ENCODE results near the gene ERCC4.
A peak's percentile ranks its signal among the peaks of the same experiment; 100 is the strongest.
"Not testable (repeated sequence)": the region's sequence is repeated elsewhere in the genome, so short reads cannot be mapped to it uniquely, and the experiment has no call there.

The ERCC4 gene

GRCh38 chr16:13885700-13886099 lies 34.3 kb upstream of the ERCC4 start:
- no peak for DNase-seq
- H3K36me3 ChIP-seq, result no peaks in the 10 kb centered on the region
- peaks cover 13% of the 10 kb centered on the region for H3K9me3 ChIP-seq (ENCODE audit: severe bottlenecking)
- no peak overlapping the region for H3K27ac ChIP-seq
- H3K27me3 ChIP-seq (ENCODE audit: insufficient read depth, low read depth, severe bottlenecking), result peaks cover 14% of the 10 kb centered on the region
- H3K4me3 ChIP-seq (ENCODE audit: low read depth, low read length), result no peak overlapping the region
- TF ChIP-seq, protein P1, sequence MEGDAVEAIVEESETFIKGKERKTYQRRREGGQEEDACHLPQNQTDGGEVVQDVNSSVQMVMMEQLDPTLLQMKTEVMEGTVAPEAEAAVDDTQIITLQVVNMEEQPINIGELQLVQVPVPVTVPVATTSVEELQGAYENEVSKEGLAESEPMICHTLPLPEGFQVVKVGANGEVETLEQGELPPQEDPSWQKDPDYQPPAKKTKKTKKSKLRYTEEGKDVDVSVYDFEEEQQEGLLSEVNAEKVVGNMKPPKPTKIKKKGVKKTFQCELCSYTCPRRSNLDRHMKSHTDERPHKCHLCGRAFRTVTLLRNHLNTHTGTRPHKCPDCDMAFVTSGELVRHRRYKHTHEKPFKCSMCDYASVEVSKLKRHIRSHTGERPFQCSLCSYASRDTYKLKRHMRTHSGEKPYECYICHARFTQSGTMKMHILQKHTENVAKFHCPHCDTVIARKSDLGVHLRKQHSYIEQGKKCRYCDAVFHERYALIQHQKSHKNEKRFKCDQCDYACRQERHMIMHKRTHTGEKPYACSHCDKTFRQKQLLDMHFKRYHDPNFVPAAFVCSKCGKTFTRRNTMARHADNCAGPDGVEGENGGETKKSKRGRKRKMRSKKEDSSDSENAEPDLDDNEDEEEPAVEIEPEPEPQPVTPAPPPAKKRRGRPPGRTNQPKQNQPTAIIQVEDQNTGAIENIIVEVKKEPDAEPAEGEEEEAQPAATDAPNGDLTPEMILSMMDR (IDR thresholded peaks at IDR 0.05; ENCODE audit: low read depth, low read length), result no peak

- Histone ChIP-seq H3K27ac (no peak overlapping the region), H3K9me3 (ENCODE audit: severe bottlenecking) (peaks cover 13% of the 10 kb centered on the region), H3K36me3 (no peaks in the 10 kb centered on the region), H3K4me3 (ENCODE audit: low read depth, low read length) (no peak overlapping the region), H3K27me3 (ENCODE audit: insufficient read depth, low read depth, severe bottlenecking) (peaks cover 9% of the 10 kb centered on the region)
- DNase-seq, result no peak
- TF ChIP-seq, protein P1 (IDR thresholded peaks at IDR 0.05; ENCODE audit: low read depth, low read length), result no peak
Observed at GRCh38 chr16:13886608-13887007, 33.3 kb upstream of the ERCC4 start.

DNA sequence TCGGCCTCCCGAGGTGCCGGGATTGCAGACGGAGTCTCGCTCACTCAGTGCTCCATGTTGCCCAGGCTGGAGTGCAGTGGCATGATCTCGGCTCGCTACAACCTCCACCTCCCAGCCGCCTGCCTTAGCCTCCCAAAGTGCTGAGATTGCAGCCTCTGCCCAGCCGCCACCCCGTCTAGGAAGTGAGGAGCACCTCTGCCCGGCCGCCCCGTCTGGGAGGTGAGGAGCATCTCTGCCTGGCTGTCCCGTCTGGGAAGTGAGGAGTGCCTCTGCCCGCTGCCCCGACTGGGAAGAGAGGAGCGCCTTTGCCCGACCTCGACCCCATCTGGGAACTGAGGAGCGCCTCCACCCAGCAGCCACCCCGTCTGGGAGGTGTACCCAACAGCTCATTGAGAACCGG lies 30.6 kb upstream of the ERCC4 start:
- DNase-seq; H3K27ac ChIP-seq; H3K36me3 ChIP-seq; H3K4me3 ChIP-seq (ENCODE audit: low read depth, low read length): not testable (repeated sequence)
- Histone ChIP-seq H3K27me3 (ENCODE audit: insufficient read depth, low read depth, severe bottlenecking) (peaks cover 22% of the 10 kb centered on the region), H3K9me3 (ENCODE audit: severe bottlenecking) (peaks cover 13% of the 10 kb centered on the region)

GRCh38 chr16:13892301-13892700 lies 27.7 kb upstream of the ERCC4 start:
- Histone ChIP-seq H3K27ac (no peak overlapping the region), H3K9me3 (ENCODE audit: severe bottlenecking) (peaks cover 13% of the 10 kb centered on the region), H3K36me3 (no peaks in the 10 kb centered on the region), H3K4me3 (ENCODE audit: low read depth, low read length) (no peak overlapping the region), H3K27me3 (ENCODE audit: insufficient read depth, low read depth, severe bottlenecking) (peaks cover 29% of the 10 kb centered on the region)
- no peak for DNase-seq
- TF ChIP-seq, protein P1 (IDR thresholded peaks at IDR 0.05; ENCODE audit: low read depth, low read length), result no peak

DNA sequence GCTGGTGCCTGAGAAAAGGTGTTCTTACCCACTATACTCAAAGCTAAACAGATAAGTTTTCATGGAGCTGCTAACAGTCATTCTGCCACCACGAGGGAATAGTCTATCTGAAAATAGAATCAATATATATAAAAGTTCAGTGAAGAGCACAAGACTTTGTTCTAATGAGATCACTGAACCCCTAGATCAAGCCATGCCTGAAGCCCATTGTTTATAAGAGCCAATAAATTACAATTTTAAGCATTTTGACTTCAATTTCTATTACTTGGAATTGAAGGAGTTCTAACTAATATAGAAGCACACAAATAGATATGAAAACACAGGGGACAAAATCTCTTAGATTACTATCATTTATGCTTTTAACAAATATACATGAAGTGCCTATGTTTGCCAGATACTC lies 24.4 kb upstream of the ERCC4 start:
- Histone ChIP-seq H3K9me3 (ENCODE audit: severe bottlenecking) (peaks cover under 1% of the 10 kb centered on the region), H3K27me3 (ENCODE audit: insufficient read depth, low read depth, severe bottlenecking) (peaks cover 31% of the 10 kb centered on the region), H3K36me3 (no peaks in the 10 kb centered on the region), H3K4me3 (ENCODE audit: low read depth, low read length) (no peak overlapping the region), H3K27ac (no peak overlapping the region)
- TF ChIP-seq, protein P1 (IDR thresholded peaks at IDR 0.05; ENCODE audit: low read depth, low read length), result no peak
- DNase-seq, result no peak

DNA sequence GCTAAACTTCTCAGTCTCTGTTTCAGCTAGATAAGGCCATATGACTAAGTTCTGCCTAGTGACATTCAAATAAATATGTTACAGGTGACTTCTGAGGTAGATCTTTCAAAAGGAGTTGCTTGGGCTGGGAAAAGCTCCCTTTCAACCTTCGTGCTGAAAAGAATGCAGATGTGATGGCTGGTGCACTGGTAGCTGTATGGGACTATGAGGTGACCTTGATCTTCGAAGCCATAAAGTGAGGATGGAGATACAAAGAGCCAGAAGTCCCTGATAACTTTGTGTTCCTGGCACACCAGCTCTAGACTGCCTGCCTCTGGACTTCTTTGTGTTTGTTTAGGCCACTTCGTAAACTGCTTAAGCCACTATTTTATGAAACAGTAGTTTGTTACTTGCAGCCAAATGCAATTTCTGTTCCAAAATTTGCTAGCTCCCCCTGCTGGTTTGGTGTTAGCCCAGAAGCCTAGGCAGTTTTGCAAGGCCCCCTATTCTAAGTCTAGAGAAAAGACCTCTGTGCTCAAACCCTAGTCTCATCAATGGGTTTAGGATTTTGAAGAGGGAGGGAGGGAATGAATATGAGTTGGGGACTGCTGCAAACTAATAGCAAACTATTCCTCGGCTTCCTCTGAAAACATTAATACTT lies 23.3 kb upstream of the ERCC4 start:
- no peak for DNase-seq
- TF ChIP-seq, protein P1 (IDR thresholded peaks at IDR 0.05; ENCODE audit: low read depth, low read length), result peak; percentile 42
- H3K4me3 ChIP-seq (ENCODE audit: low read depth, low read length), result no peak overlapping the region
- H3K36me3 ChIP-seq, result no peaks in the 10 kb centered on the region
- H3K27me3 ChIP-seq (ENCODE audit: insufficient read depth, low read depth, severe bottlenecking), result peaks cover 31% of the 10 kb centered on the region
- peaks cover 2% of the 10 kb centered on the region for H3K9me3 ChIP-seq (ENCODE audit: severe bottlenecking)
- H3K27ac ChIP-seq, result no peak overlapping the region
